Gastrocnemius medialis (tissue), 4 donors: ENCODE results near the gene CHCHD10.

Experiments used
- POLR2A ChIP-seq, 2 donors: fragments of 450-650 bp; IDR thresholded peaks; one replicate each; pipeline ENCODE4 v1.6.1; 2017; ENCODE audit warnings: antibody characterized with exemption in 2 of 2, mild to moderate bottlenecking in 2 of 2, moderate library complexity in 2 of 2
- TF ChIP-seq, protein P1 (sequence below), 5 experiments: fragments of 450-650 bp in 3 of 5; fragments of 200-600 bp in 2 of 5; sonication (generic) in 2 of 5; IDR thresholded peaks in 4 of 5; conservative IDR thresholded peaks in 1 of 5; 1 replicate in 4 of 5; 2 replicates in 1 of 5; pipeline ENCODE4 v1.5.1; 2016 to 2019; ENCODE audit warnings: antibody characterized with exemption in 5 of 5, mild to moderate bottlenecking in 3 of 5, moderate library complexity in 3 of 5

DNA sequence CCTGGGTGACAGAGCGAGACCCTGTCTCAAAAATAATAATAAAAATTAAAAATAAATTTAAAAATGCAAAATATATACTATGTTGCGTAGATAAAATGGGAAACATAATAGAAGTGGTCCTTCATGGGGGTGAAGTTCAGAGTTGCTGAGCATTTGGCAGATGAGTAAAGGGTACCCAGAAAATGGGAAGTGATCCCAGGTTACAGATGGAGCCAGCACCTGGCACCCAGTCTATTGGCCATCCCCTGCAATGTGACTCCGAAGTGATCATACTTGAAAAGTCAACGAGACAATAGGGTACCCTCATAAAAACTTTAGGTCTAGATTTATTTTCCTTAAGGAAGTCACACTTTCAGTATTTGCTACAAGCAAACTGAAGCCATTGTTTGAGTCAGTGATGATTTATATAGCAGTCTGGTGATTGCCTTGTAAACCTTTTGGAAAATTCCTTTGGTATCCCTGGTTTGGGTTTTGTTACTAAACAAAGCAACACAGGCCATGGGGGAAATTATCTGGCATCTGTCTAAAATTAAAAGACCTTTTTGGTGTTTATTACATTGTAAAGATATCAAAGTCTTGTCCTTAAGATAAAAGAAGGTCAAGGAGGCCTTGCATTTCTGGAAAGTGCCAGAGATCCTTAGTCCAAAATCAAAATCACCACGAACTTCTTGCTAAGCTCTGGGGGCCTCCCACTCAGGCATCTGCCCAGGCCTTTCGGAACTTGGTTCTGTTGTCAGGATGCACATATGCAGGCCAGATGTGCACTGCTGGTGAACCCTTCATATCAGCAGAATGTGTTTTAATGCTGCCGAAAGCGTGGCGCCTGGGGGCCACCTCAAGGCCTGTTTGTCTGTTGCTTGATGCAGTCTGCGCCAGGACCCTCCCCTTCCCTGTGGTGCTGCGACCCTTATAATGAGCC, 23.3 kb upstream of the CHCHD10 start:
- no peak for TF ChIP-seq POLR2A (IDR thresholded peaks at IDR 0.05)
- TF ChIP-seq, protein P1, sequence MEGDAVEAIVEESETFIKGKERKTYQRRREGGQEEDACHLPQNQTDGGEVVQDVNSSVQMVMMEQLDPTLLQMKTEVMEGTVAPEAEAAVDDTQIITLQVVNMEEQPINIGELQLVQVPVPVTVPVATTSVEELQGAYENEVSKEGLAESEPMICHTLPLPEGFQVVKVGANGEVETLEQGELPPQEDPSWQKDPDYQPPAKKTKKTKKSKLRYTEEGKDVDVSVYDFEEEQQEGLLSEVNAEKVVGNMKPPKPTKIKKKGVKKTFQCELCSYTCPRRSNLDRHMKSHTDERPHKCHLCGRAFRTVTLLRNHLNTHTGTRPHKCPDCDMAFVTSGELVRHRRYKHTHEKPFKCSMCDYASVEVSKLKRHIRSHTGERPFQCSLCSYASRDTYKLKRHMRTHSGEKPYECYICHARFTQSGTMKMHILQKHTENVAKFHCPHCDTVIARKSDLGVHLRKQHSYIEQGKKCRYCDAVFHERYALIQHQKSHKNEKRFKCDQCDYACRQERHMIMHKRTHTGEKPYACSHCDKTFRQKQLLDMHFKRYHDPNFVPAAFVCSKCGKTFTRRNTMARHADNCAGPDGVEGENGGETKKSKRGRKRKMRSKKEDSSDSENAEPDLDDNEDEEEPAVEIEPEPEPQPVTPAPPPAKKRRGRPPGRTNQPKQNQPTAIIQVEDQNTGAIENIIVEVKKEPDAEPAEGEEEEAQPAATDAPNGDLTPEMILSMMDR (IDR thresholded peaks at IDR 0.05 in 4 of 5, conservative IDR thresholded peaks at IDR 0.05 in 1 of 5) = no peak
